ENCODE measurements around the gene ZNF263.

DNA sequence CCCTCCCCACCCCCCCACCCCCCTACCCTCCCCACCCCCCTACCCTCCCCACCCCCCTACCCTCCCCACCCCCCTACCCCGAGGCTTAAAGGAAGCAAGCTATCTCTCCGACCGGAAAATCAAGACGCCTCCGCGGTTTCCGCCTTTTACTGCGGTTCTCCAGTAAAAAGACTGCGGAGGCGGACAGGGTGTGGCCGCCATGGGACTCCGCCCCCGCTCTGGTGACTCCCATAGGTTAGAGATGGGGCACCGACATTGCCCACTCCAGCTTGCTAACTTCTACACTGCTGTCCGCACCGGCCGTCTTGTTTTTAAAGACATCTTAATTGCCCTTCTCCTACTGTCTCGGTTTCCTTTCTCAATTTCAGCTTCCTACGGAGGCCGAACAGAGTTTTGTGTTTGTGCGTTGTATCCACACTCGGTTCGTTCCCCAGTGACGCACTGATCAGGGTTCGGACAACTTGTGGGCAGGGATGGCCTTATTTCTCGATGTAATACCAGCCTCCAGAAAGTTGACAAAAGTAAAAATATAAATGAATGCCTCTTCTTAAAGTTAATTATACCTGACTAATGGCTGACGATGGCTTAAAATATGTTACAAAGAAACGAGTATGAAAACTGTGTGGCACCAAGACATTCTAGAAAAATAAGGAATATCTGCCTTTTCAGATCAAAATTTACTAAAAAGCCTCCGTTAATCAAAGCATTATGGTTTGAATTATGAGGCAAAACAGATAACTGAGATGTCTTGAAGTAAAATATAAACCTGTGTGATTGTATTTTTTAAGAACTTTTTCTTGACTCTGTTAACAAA lies 47.2 kb upstream of the ZNF263 start:
- no peak for TF ChIP-seq POLR2A (IDR thresholded peaks at IDR 0.05)
- TF ChIP-seq, protein P1, sequence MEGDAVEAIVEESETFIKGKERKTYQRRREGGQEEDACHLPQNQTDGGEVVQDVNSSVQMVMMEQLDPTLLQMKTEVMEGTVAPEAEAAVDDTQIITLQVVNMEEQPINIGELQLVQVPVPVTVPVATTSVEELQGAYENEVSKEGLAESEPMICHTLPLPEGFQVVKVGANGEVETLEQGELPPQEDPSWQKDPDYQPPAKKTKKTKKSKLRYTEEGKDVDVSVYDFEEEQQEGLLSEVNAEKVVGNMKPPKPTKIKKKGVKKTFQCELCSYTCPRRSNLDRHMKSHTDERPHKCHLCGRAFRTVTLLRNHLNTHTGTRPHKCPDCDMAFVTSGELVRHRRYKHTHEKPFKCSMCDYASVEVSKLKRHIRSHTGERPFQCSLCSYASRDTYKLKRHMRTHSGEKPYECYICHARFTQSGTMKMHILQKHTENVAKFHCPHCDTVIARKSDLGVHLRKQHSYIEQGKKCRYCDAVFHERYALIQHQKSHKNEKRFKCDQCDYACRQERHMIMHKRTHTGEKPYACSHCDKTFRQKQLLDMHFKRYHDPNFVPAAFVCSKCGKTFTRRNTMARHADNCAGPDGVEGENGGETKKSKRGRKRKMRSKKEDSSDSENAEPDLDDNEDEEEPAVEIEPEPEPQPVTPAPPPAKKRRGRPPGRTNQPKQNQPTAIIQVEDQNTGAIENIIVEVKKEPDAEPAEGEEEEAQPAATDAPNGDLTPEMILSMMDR (IDR thresholded peaks at IDR 0.05), result no peak
- TF ChIP-seq POLR2AphosphoS5 (IDR thresholded peaks at IDR 0.05), result no peak
- no peak for TF ChIP-seq EP300 (IDR thresholded peaks at IDR 0.05)
